ENCODE results near the gene NRG3. TPM values are rescaled to one million over a fixed set of nuclear protein-coding genes. Genes with fewer than 3 reads are reported as not detected.

NRG3 gene
- total and polyA plus RNA-seq, 2 of the 8 experiments (the other 6 are each of a cell fraction or from before 2014, with no cell fraction given), result 4.2 to 5.0 TPM

- peak in 1 of 2 experiments; percentile 69 for DNase-seq (ENCODE audit: low read depth in 1 of 2, low spot score in 2 of 2)
- Histone ChIP-seq H3K27me3 (replicated peaks in 1 of 4; ENCODE audit: control insufficient read depth in 3 of 4, extremely low read depth in 1 of 4, insufficient read depth in 3 of 4, low read length in 3 of 4) (peaks cover 1 to 22% (median 17%) of the 10 kb centered on the region in 4 experiments), H2BK15ac (ENCODE audit: low read length) (no peak overlapping the region), H4K5ac (ENCODE audit: insufficient read length, low read depth, low read length) (no peak overlapping the region), H4K20me1 (replicated peaks in 1 of 2; ENCODE audit: control insufficient read depth in 1 of 2, insufficient read depth in 2 of 2, low read length in 2 of 2) (peaks cover 0 to 2% of the 10 kb centered on the region in 2 experiments), H2BK5ac (ENCODE audit: low read depth, low read length) (no peak overlapping the region; the same call in 1 of the 2 replicates), H4K91ac (replicated peaks; ENCODE audit: insufficient read length, low read length) (no peak overlapping the region), H3K4me1 (replicated peaks in 1 of 4; ENCODE audit: control insufficient read depth in 3 of 4, insufficient read depth in 4 of 4, low read length in 3 of 4) (peaks cover 5 to 9% (median 6%) of the 10 kb centered on the region in 4 experiments; a peak in 6 of 7 replicates), H3K4me2 (ENCODE audit: insufficient read depth in 1 of 2, low read depth in 2 of 2, low read length in 2 of 2) (peak overlapping the region; percentile 87 to 88), H3K79me2 (ENCODE audit: control insufficient read depth in 1 of 2, insufficient read depth in 2 of 2, low read length in 2 of 2) (peaks cover 0 to 32% of the 10 kb centered on the region in 2 experiments; a peak in 2 of 4 replicates), H3K23ac (ENCODE audit: insufficient read length) (no peak overlapping the region), H3K4ac (replicated peaks; ENCODE audit: insufficient read length, low read depth, low read length) (no peak overlapping the region), H3K18ac (ENCODE audit: extremely low read depth, low read length) (peak overlapping the region; percentile 43), H3K14ac (ENCODE audit: insufficient read length) (no peak overlapping the region), H3K23me2 (ENCODE audit: low read depth, low read length) (peaks cover 20% of the 10 kb centered on the region), H3K79me1 (ENCODE audit: low read depth, low read length) (no peaks in the 10 kb centered on the region), H2BK12ac (ENCODE audit: low read depth, low read length) (peak overlapping the region; percentile 93), H2BK20ac (ENCODE audit: low read length) (0 out of 2 replicates have a peak overlapping the region, but pooled peaks have one; percentile 67), H4K8ac (ENCODE audit: extremely low read depth, insufficient read depth, low read length) (peak overlapping the region; percentile 60; the same call in 1 of the 2 replicates), H3K9me3 (ENCODE audit: insufficient read depth in 2 of 2, low read depth in 1 of 2, low read length in 1 of 2) (no peaks in the 10 kb centered on the region), H2AFZ (ENCODE audit: low read length) (peak overlapping the region; percentile 54), H3K4me3 (ENCODE audit: extremely low read depth in 1 of 4, insufficient read depth in 2 of 4, low read depth in 3 of 4, low read length in 4 of 4) (peak overlapping the region; percentile 58 to 72 (median 67)), H2AK5ac (ENCODE audit: low read depth, low read length) (no peak overlapping the region), H3K9ac (replicated peaks in 1 of 4; ENCODE audit: extremely low read depth in 1 of 4, low read depth in 3 of 4, low read length in 3 of 4) (peak overlapping the region in 3 of 4 experiments; percentile 6 to 64 (median 50); a peak in 5 of 7 replicates), H2BK120ac (replicated peaks; ENCODE audit: low read depth, low read length) (no peak overlapping the region), H3K36me3 (ENCODE audit: control insufficient read depth in 2 of 4, insufficient read depth in 4 of 4, low read length in 3 of 4) (no peaks in the 10 kb centered on the region), H3K27ac (ENCODE audit: low read depth, low read length) (no peak overlapping the region), H3K56ac (replicated peaks; ENCODE audit: insufficient read length, low read depth, low read length) (no peak overlapping the region)
- WGBS, 2 experiments (ENCODE audit: extremely low coverage in 1 of 2, insufficient coverage in 1 of 2, insufficient read length in 1 of 2, insufficient replicate concordance in 2 of 2, low coverage in 1 of 2, low lambda C conversion rate in 2 of 2, missing lambda C conversion rate in 1 of 2), result 3% methylated on average over 20 of the region's 25 CpGs; no CpG with 5 or more reads in 1 of the 2 experiments
- POLR2A ChIA-PET (ENCODE audit: partially characterized antibody), result interaction anchor here (0.7 kb wide), 1 partner anchor 10 kb away, joined by 3 read pairs; no protein-coding TSS in a partner anchor
- CTCF ChIA-PET (ENCODE audit: partially characterized antibody), result interaction anchor here (0.6 to 1.8 kb wide), 3 partner anchors 11 to 953 kb away, joined by 3 to 4 read pairs (median 3); no protein-coding TSS in a partner anchor
- FAIRE-seq, result no peak
- no peak for TF ChIP-seq NRF1 (IDR thresholded peaks at IDR 0.05; ENCODE audit: low read depth, low read length)
- no peak for TF ChIP-seq YY1 (IDR thresholded peaks at IDR 0.05; ENCODE audit: low read depth, low read length)
- TF ChIP-seq SIN3A (conservative IDR thresholded peaks at IDR 0.05 in 1 of 2, IDR thresholded peaks at IDR 0.05 in 1 of 2; ENCODE audit: low read depth in 1 of 2, low read length in 2 of 2), result peak in 1 of 2 experiments; percentile 54; a peak in 1 of 4 replicates
- peak; percentile 51 for TF ChIP-seq MAX (IDR thresholded peaks at IDR 0.05)
- TF ChIP-seq RXRA (IDR thresholded peaks at IDR 0.05; ENCODE audit: insufficient read depth, low read depth, low read length), result no peak
- TF ChIP-seq GABPA (IDR thresholded peaks at IDR 0.05; ENCODE audit: borderline replicate concordance, insufficient read depth, low read length), result no peak
- no peak for TF ChIP-seq ATF3 (IDR thresholded peaks at IDR 0.05; ENCODE audit: insufficient read depth, low read depth, low read length)
- TF ChIP-seq ASH2L (IDR thresholded peaks at IDR 0.05; ENCODE audit: low read length), result peak; percentile 76
- no peak for TF ChIP-seq TAF7 (optimal IDR thresholded peaks at IDR 0.05; ENCODE audit: borderline replicate concordance, low read depth, low read length)
Measured at GRCh38 chr10:81876253-81877077, 1.5 kb downstream of the NRG3 start.
